HL-60 (cell line): ENCODE results near the gene OR13C9.

Experiments used
- CTCF ChIP-seq: IDR thresholded peaks from one replicate; pipeline ENCODE4 v1.5.1; 2011; ENCODE audit warnings: low read length, control low read depth, inconsistent platforms; ENCODE audit not compliant: insufficient read depth
- GABPA ChIP-seq: IDR thresholded peaks from 2 replicates; pipeline ENCODE4 v1.6.1; 2012; ENCODE audit warnings: low read depth

GRCh38 chr9:104577263-104577662 is 40.7 kb downstream of the OR13C9 start:
- TF ChIP-seq CTCF, result no peak
- no peak for TF ChIP-seq GABPA
